ENCODE results near the gene ADAP1.

Gene ADAP1

GRCh38 chr7:985127-985416 lies 30.6 kb upstream of the ADAP1 start:
- H3K36me3 ChIP-seq: no peaks in the 10 kb centered on the region
- no peak overlapping the region for H3K4me3 ChIP-seq (ENCODE audit: low read depth in 1 of 2, low read length in 1 of 2)
- no peaks in the 10 kb centered on the region for H3K4me1 ChIP-seq (ENCODE audit: control insufficient read depth in 1 of 2, insufficient read depth in 1 of 2, low read depth in 1 of 2, low read length in 1 of 2)
- H3K27me3 ChIP-seq: peaks cover 48% of the 10 kb centered on the region
- H3K27ac ChIP-seq: no peak overlapping the region
- no peaks in the 10 kb centered on the region for H3K9me3 ChIP-seq
- TF ChIP-seq, protein P1, sequence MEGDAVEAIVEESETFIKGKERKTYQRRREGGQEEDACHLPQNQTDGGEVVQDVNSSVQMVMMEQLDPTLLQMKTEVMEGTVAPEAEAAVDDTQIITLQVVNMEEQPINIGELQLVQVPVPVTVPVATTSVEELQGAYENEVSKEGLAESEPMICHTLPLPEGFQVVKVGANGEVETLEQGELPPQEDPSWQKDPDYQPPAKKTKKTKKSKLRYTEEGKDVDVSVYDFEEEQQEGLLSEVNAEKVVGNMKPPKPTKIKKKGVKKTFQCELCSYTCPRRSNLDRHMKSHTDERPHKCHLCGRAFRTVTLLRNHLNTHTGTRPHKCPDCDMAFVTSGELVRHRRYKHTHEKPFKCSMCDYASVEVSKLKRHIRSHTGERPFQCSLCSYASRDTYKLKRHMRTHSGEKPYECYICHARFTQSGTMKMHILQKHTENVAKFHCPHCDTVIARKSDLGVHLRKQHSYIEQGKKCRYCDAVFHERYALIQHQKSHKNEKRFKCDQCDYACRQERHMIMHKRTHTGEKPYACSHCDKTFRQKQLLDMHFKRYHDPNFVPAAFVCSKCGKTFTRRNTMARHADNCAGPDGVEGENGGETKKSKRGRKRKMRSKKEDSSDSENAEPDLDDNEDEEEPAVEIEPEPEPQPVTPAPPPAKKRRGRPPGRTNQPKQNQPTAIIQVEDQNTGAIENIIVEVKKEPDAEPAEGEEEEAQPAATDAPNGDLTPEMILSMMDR (IDR thresholded peaks at IDR 0.05): no peak

- Histone ChIP-seq H3K27ac (no peak overlapping the region), H3K27me3 (peaks cover 46% of the 10 kb centered on the region), H3K9me3 (no peaks in the 10 kb centered on the region), H3K4me1 (ENCODE audit: control insufficient read depth in 1 of 2, insufficient read depth in 1 of 2, low read depth in 1 of 2, low read length in 1 of 2) (no peaks in the 10 kb centered on the region), H3K4me3 (ENCODE audit: low read depth in 1 of 2, low read length in 1 of 2) (no peak overlapping the region), H3K36me3 (no peaks in the 10 kb centered on the region)
- TF ChIP-seq, protein P1 (IDR thresholded peaks at IDR 0.05): no peak
These were observed 30.1 kb upstream of the ADAP1 start for GRCh38 chr7:984361-985126.

DNA sequence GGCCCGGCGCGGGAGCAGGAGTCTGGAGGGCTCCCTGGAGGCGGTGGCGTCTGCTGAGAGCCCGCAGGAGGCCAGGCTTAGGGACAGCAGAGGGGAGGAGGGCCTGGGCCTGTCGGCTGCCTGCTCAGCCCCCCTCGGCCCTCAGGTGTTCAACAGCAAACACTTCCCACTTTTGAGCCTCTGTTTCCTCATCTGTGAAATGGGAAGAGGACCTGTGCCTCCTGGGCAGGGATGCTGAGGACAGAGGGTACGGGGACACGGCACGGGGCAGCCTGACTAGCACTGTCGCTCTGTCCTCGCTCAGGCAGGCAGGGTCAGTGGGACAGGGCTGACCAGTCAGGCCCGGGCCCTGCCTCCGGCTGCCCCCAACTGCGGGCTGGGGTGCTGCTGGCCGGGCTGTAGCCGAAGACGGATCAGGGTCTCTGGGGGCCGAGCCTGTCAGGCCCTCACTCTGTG lies 29.2 kb upstream of the ADAP1 start:
- no peak overlapping the region for H3K27ac ChIP-seq
- H3K36me3 ChIP-seq: no peaks in the 10 kb centered on the region
- H3K4me1 ChIP-seq (ENCODE audit: control insufficient read depth in 1 of 2, insufficient read depth in 1 of 2, low read depth in 1 of 2, low read length in 1 of 2): no peaks in the 10 kb centered on the region
- H3K9me3 ChIP-seq: no peaks in the 10 kb centered on the region
- H3K27me3 ChIP-seq: peaks cover 37% of the 10 kb centered on the region
- TF ChIP-seq, protein P1 (IDR thresholded peaks at IDR 0.05): no peak
- no peak overlapping the region for H3K4me3 ChIP-seq (ENCODE audit: low read depth in 1 of 2, low read length in 1 of 2)

- no peaks in the 10 kb centered on the region for H3K36me3 ChIP-seq
- H3K27me3 ChIP-seq: peaks cover 32% of the 10 kb centered on the region
- no peak within 1 kb of the TSS for H3K4me3 ChIP-seq (ENCODE audit: low read depth in 1 of 2, low read length in 1 of 2)
- TF ChIP-seq, protein P1 (IDR thresholded peaks at IDR 0.05): no peak
- H3K4me1 ChIP-seq (ENCODE audit: control insufficient read depth in 1 of 2, insufficient read depth in 1 of 2, low read depth in 1 of 2, low read length in 1 of 2): no peaks in the 10 kb centered on the region
- H3K27ac ChIP-seq: no peak within 1 kb of the TSS
- H3K9me3 ChIP-seq: no peaks in the 10 kb centered on the region
These were observed 28.6 kb upstream of the ADAP1 start, which contains the start of gene CYP2W1 for GRCh38 chr7:983004-983615. TSS of gene CYP2W1 (plus strand) at chr7:983181. CDS start at chr7:983212, 31 bp downstream.

GRCh38 chr7:982511-983003 lies 28.1 kb upstream of the ADAP1 start:
- Histone ChIP-seq H3K27me3 (peaks cover 26% of the 10 kb centered on the region), H3K36me3 (no peaks in the 10 kb centered on the region), H3K4me1 (ENCODE audit: control insufficient read depth in 1 of 2, insufficient read depth in 1 of 2, low read depth in 1 of 2, low read length in 1 of 2) (no peaks in the 10 kb centered on the region), H3K4me3 (ENCODE audit: low read depth in 1 of 2, low read length in 1 of 2) (no peak overlapping the region), H3K27ac (no peak overlapping the region), H3K9me3 (no peaks in the 10 kb centered on the region)
- TF ChIP-seq, protein P1 (IDR thresholded peaks at IDR 0.05): no peak
